ENCODE results near the gene CUL9.

CUL9 gene

DNA sequence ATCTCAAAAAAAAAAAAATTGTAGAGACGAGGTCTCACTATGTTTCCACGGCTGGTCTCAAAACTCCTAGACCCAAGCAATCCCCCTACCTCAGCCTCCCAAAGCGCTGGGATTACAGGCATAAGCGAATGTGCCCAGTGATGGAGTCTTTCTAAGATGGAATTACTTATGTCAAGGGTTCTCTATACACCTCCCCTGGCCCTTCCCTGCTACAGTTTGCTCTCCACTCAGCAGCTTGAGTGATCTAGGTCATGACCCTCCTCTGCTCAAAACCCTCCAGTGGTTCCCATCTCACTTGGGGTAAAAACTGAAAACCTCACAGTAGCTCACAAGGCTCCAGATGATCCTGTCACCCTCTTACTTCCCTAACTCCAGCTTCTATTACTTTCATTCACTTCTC, 49.1 kb downstream of the CUL9 start:
- DNase-seq = no peak

DNA sequence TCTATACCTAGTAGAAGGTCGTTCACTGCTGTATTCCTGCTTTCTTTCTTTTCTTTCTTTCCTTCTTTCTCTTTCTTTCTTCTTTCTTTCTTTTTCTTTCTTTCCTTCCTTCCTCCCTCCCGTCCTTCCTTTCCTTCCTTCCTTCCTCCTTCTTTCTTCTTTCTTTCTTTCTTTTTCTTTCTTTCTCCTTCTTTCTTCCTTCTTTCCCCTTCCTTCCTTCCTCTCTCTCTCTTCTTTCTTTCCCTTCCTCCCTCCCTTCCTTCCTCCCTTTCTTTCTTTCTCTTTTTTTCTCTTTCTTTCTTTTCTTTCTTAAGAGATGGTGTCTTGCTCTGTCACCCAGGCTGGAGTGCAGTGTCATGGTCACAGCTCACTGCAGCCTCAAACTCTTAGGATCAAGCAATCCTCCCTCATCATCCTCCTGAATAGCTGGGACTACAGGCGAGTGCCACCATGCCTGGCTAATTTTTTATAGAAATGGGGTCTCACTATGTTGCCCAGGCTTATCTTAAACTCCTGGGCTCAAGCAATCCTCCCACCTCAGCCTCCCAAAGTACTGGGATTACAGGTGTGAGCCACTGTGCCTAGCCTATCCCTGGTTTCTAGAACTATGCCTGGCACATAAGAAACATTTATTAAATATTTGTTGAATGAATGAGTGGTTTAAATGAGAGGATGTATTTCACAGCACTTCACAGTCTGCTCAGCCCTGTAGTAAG, 49.9 kb downstream of the CUL9 start:
- no peak for DNase-seq

DNA sequence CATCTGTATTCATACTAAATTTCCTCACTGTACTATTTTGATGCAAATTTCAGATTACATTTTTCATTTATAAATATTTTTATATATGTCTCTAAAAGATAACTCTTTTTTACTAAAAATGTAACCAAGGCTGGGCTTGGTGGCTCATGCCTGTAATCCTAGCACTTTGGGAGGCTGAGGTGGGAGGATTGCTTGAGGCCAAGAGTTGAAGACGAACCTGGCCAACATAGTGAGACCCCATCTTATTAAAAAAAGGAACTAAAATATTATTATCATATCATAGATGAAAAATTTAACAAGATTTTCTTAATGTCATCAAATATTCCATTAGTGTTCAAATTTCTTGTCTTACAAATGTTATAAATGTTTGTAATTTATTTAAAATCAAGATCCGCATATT, 53.8 kb downstream of the CUL9 start:
- no peak for DNase-seq

DNA sequence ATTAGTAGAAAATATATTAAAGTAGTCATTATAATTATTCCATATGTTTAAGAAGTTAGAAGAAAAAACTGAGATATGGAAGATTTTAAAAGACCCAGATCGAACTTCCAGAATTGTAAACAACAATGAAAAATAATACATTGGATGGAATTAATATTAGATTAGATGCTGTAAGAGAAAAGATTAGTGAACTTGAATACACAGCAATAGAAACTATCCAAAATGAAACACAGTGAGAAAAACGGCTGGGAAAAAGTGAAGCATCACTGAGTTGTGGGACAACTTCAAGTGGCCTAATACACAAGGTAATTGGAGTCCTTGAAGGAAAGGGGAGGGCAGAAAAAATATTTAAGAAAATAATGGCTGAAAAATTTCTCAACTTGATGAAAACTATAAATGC, 57.1 kb downstream of the CUL9 start:
- no peak for DNase-seq

DNA sequence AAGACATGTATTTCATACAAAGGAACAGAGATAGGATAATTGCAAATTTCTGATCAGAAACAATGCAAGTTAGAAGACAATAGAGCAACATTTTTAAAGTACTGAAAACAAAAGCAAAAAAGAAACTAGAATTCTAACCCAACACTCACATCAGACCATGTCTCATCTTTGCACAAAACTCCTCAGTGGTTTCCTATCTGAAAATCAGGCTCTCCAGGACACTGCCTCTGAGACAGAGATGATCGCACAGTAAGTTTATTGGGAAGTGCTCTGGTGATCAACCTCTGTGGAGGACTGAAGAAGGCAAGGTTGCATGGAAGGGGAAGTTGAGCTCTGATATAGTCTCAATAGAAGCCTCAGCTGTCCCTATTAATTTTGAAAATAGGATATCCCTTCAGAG, 59.0 kb downstream of the CUL9 start:
- no peak for DNase-seq

DNA sequence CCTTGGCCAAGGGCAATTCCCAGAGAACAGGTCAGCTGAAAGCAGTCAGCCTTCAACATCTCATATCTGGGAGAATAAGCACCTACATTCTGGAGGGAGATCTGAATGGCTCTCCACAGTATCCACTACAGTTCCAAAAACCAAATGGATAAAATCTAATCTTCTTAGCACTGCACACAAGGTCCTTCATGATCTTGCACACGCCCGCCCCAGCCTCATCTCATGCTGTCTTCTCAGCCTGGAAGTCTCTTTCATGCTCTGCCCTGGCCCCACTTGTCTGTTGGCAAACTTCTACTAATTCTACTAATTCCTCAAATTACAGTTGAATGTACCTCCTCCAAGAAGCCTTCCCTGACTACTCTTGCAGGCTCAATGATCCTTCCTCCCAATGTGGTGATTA, 59.5 kb downstream of the CUL9 start:
- no peak for DNase-seq

DNA sequence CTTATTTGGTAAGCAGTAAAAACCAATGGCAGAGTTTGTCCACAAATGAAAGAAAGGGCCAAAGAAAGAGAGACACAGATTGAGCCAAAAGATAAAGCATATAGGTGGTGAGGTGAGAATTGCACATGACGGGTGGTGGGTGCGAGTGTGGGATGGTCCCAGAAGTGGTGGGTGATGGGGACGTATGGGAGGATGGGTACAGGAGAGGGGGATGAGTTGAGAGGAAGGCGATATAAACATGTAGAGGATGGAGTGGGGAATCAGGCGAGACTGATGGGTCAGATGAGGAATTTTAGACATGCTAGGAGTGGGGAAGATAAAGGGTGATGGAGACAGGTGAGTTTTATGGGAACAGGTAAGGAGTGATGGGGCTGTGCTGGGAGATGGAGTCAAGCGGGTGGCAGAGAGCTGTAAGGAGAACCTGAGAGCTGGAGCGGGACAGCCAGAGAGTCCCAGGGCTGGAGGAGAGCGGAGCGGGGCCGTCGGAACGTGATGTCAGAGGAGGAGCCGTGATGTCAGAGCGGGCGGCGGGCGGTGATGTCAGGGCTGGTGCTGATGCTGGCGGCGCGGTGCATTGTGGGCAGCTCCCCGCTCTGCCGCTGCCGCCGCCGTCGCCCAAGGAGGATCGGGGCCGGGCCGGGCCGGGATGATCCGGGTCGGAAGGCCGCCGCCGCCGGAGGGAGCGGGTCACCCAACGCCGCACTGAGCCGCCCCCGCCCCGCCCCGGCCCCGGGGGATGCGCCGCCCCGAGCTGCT, 61.1 kb downstream of the CUL9 start, which contains the start of gene TTBK1:
Gene TTBK1 (plus strand): TSS at position 574 of the 756 bp plus-strand sequence. CDS start 3,180 bp downstream, outside the sequence.
- no peak for DNase-seq

DNA sequence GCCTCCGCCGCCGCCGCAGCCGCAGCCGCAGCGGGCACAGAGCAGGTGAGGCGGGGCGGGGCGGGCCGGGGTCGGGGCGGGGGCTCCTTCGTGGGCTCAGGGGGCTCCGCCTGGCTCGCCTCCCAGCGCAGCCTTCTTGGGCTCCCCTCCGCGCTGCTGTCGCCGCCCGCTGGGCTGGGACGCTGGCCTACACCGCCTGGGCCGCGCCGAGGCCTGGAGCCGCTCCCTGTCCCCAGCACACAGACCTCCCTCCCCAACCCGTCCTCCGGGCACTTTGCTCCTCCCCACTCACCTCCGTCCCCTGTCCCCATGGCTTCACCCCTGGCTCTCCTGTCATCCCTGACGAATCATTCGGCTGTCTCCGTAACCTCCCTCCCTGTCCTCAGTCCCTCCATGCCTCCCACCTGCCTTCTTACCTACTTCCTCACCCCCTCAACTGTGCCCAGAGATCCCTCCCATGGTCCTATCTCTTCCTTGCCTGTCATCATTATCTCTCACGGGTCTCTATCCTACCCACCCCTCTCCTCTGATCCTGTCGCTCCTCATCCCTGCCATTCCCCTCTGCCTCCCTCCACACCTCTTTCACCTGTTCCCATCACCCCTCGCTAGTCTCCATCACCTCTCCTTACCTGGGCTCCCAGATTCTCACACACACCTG, 61.8 kb downstream of the CUL9 start:
- no peak for DNase-seq

DNA sequence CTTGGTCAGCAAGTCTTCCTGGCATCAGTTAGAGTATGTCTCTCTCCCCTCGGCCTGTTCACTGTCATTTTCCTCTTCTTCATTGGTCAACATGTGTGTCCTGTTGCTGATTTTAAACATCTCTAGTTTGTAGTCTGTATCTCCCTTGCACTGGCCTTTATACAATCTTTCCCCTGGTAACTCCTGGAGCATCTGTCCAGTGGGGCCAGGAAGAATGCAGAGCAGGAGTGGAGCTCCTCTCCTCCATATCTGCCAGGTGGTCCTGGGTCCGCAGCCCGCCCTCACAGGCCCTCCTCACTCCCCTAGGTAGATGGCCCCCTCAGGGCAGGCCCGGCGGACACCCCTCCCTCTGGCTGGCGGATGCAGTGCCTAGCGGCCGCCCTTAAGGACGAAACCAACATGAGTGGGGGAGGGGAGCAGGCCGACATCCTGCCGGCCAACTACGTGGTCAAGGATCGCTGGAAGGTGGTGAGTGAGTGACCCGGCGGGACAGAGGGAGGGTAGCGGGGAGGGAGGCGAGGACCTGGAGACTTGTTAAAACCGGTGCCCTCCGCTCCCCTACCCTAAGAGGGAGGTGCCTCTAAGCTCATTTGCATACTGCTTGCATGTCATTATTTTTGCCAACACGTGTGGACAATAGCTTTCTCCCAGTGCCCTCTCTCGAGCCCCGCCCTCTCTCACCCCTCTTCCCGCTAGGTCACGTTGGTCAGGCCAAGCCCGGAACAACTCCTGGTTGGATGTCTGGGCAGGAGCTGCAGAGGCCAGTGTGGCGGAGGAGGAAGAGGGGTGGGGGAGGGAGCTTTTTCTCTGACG, 64.5 kb downstream of the CUL9 start:
- no peak for DNase-seq

DNA sequence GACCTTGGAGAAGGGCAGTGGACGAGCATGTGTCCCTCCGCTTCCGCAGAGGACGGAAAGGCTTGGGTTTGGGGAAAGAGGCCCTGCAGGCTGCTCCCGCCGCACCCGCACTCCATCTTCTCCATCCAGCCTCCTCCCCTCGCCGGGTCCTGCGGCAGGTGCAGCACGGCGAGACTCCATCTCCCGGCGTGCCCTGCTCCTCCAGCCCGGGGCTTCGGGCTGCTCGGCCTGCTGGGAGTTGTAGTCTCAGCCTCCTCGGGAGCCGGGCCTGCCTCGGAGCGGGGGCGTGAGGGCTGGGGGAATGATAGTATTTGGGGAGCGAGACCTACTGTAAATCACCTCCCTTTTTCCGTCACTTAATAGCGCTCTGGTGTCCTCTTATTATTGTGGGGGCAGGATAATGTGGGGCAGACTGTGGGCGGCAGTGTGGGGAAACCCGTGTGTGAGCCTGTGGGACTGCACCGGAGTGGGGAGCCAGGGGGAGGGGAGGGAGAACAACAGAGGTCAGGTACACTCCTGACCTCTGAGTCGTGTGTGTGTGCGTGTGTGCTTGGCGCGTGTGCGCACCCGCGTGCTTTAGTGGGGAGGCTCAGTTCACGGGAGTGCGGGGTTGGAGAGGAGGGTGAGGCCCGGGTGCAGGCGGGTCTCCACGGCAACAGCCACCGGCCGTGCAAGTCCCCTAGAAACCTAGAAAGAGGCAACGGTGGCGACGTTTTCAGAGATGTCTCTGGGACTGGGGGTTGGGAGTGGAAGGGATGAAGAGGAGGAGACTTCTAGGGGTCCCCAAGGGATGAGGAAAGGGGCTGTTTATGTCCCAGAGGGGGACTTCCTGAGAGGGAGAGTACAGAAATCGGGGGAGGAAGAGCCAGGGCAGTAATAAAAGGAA, 65.4 kb downstream of the CUL9 start:
- peak; percentile 67 for DNase-seq

DNA sequence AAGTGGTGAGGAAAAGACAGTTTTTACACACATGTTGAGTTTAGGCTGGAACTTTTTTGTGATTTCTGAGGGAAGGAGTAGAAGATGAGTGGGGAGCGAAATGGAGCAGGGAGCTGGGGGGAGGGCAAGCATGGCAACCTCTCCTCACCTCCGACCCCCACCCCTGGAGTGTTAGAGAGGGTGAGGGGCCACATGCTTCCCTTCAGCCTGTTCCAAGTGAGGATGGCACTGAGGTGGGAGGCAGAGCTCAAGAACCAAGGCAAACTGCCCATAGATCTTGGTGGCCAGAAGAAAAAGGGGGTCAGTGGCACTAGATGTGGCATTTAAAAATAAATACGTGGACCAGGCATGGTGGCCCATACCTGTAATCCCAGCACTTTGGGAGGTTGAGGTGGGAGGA, 66.1 kb downstream of the CUL9 start:
- no peak for DNase-seq

DNA sequence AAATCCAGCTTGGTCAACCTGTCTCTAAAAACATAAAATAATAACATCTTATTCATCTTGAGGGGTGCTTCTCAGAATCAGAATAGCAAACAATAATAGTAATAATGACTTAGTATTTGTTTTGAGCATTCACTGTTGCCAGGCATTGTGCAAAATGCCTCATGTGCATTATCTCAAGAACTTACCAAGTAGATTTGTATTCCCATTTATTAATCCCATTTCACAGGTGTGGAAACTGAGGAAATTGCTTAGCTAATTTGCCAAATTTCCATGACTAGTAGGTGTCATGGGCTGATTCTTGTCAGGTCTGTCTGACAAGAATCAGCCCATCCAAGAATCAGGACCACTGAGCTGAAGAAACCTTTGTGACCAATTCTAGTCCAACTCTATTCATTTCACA, 66.8 kb downstream of the CUL9 start:
- DNase-seq = no peak

DNA sequence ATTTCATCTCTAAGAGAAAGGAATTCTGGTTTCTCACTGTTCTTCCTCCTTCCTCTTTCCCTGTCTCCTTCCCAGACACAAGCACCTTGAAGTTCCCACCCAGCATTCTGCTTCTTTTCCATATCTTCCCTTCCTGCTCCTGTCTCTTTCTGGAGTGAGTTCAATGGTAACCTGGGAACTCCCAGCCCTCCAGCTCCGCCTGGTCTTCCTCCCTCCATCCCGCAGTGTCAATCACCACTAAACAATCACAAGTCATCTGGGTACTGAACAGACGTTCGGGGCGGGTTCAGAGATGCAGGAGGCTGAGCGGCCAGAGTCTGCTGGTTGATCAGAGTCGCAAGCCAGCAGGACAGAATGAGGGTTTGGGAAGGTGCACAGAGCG, 69.0 kb downstream of the CUL9 start:
- no peak for DNase-seq

DNA sequence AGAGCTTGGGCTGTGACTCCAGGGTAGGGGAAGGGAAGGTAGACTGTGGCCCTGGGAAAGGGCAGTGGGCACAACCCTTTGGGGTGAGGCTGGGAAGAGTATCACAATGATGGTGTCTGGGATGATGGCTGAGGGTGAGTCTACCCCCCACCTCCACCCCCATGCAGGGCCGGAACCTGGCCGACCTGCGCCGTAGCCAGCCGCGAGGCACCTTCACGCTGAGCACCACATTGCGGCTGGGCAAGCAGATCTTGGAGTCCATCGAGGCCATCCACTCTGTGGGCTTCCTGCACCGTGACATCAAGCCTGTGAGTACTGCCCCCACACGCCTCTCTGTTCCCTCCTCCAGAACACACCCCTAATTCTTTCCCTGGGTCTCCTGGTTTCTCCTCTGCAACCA, 71.4 kb downstream of the CUL9 start:
- DNase-seq = no peak

DNA sequence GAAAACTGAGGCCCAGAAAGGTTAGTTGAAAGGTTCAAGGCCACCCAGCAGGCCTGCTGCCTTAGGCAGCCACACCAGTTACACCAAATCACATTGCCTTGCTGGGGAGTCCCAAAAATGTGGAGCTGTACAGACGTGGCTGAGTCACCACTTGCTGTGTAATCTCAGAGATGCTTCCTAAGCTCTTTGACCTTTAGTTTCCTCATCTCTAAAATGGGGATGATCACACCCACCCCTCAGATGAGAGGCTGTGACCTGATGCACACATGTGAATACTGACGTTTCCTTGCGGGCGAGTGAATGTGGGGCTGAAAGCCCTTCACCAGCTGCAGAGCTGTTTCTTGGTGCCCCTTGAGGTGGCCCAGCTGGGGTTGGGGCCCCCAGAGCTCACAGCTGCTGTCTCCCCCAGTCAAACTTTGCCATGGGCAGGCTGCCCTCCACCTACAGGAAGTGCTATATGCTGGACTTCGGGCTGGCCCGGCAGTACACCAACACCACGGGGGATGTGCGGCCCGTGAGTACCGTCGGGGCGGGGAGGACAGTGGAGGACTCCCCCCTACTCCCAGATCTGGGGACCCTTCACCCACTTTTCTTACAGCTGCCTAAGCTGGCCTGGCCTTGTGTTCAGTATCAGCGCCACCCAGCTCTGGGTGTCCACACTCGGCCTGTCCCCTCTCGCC, 72.3 kb downstream of the CUL9 start:
- peak; percentile 22 for DNase-seq

DNA sequence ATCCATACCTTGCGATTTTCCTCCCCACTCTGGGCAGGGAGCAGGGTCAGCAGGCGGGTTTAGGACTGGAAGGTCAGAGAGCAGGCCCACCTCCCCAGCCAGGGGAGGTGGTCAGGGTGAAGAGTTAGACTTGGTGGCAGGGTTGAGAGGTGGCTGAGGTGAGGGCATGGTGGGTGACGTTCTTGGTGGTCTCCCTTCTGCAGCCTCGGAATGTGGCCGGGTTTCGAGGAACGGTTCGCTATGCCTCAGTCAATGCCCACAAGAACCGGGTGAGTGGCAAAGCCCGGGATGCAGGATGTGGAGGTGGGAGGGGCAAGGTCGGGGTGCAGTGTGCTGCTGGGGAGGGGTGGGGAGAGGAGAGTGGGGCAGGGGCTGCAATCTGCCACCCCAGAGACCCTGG, 72.8 kb downstream of the CUL9 start:
- DNase-seq = no peak

DNA sequence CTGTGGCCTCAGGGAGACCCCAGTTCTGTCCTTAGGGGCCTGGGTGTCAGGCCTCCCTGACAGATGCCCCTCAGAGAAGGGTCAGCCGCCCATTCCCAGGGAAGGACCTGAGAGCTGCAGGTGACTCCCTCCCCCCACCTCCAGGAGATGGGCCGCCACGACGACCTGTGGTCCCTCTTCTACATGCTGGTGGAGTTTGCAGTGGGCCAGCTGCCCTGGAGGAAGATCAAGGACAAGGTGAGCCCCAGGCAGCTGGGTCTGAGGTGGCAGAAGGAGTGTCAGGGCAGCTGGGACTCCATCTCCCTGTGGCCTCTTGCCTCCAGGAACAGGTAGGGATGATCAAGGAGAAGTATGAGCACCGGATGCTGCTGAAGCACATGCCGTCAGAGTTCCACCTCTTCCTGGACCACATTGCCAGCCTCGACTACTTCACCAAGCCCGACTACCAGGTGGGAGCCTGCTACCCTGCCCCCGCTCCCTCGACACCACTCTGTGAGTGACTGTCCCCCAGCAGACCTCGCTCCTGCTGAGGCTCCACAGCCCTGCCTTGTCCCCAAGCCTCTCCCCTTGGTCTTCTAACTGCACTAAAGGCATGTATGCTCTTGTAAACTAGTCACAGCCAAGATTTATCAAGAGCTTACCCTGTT, 73.5 kb downstream of the CUL9 start:
- DNase-seq = no peak

DNA sequence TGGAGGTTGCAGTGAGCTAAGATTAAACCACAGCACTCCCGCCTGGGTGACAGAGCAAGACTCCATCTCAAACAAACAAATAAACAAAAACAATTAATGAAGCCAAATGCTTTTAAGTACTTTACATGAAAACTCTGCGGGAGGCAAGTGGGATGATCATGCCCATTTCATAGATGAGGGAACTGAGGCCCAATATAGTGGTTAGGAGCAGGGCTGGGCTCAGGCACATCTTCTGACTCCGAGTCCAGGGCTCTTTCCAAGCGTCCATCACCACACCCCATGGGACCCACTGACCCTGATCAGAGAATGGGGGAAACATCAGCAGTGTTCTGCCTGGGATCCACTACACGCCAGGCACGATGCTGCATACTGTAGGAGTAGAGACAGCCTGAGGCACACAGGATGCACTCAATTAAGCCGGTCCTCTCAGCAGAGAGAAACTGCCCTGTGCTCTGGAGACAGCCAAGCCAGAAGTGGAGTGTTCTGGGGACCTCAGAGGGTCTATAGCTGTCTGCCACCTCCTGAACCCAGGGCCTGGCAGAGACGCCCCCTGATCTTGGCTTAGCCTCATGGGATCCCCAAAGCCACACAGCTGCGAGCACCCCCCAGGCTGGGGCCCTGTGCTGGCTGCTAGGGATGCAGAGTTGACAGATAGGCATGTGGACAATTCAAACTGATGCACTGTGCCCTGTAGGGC, 74.8 kb downstream of the CUL9 start:
- no peak for DNase-seq

DNA sequence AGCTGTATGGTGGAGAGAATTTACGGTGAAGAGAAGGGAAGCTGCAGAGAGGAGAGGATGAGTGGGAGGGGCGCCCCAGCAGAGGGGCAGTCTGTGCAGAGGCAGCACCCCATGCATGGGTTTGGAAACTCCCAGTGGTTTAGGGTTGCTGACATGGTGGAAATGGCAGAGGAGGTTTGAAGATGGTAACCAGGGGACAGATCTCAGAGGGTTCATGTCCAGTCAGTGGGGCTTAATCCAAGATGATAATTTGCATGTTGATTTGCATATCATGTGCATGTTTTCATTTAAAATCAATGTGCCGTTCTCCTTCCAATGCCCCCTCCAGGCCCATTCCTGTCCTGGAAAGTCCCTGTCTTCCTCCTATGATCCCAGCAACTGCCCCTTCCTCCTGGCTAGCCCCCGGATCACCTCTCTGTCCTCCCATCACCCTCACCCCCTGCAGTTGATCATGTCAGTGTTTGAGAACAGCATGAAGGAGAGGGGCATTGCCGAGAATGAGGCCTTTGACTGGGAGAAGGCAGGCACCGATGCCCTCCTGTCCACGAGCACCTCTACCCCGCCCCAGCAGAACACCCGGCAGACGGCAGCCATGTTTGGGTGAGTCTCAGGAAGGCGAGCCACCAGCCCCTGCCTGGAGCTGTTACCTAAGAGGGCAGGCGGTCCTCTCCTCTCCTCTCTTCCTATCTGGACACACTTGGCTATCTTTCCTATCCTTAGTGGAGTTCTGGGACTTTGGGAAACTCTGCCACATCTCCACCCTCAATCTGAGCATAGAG, 75.6 kb downstream of the CUL9 start:
- no peak for DNase-seq

DNA sequence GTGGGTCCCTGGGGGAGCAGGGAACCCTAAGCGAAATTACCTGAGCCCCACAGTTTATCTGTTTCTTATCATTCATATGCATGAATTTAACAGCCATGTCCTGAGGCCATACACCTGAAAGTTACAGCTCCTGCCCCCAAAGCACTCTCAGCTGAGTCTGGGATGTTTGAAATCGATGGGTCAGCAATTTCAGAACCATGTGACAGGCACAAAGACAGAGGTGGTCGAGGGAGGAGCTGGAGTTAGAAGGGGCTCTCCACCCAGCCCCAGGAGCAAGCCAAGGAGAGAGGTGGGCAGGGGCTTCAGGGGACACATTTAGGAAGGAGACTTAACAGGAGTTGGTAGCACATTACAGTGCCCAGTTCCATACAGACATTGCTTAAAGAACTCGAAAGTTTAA, 76.2 kb downstream of the CUL9 start:
- DNase-seq = no peak

Data from EL (cell line).